HFF-Myc (cell line): ENCODE data around the gene TET2.

Experiments used
- DNase-seq: peaks from one replicate; pipeline ENCODE4 v3.0.0-alpha.2; 2011; ENCODE audit warnings: low read depth; ENCODE audit errors: extremely low read depth
- H3K4me3 ChIP-seq: replicated peaks from 2 replicates; pipeline ENCODE4 v1.5.1; 2011; ENCODE audit warnings: low read depth, mild to moderate bottlenecking, control low read depth, low read length
- TF ChIP-seq, protein P1 (sequence below): IDR thresholded peaks from 2 replicates; pipeline ENCODE4 v1.5.1; 2012; ENCODE audit warnings: mild to moderate bottlenecking, low read depth, low read length, control low read depth; ENCODE audit errors: missing control alignments

Gene TET2

DNA sequence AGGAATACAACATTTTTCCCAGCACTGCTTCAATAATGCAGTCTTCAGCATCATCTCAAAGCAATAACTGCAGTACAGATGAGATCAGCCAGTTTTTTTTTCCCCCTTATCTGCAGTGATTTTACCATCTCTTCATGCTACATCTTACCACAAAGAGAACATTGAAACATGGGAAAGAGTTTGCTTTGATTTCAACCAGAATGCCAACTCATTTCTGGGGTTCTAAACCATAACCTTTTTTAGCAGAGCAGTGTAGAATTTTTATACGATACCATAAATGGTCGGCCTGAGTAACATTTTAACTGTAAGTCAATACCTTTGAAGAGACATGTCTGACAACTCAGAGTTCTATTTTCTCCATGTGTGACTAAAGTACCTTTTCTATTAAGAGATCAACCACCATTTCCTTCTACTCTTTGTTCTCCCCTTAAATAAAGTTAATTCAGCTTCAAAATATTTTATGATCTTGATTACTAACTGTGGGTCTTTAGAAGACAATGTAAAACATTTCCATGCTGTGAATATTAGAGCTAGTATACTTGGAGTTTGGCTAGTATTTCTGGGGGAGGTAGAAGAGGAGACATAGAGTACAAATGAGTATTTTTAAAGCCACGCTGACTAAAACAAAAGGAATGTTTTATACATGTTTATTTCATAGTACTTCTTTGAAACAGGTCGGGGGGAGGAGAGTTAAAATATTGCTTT lies 69.1 kb downstream of the TET2 start:
- DNase-seq = no peak
- H3K4me3 ChIP-seq = no peak overlapping the region
- TF ChIP-seq, protein P1, sequence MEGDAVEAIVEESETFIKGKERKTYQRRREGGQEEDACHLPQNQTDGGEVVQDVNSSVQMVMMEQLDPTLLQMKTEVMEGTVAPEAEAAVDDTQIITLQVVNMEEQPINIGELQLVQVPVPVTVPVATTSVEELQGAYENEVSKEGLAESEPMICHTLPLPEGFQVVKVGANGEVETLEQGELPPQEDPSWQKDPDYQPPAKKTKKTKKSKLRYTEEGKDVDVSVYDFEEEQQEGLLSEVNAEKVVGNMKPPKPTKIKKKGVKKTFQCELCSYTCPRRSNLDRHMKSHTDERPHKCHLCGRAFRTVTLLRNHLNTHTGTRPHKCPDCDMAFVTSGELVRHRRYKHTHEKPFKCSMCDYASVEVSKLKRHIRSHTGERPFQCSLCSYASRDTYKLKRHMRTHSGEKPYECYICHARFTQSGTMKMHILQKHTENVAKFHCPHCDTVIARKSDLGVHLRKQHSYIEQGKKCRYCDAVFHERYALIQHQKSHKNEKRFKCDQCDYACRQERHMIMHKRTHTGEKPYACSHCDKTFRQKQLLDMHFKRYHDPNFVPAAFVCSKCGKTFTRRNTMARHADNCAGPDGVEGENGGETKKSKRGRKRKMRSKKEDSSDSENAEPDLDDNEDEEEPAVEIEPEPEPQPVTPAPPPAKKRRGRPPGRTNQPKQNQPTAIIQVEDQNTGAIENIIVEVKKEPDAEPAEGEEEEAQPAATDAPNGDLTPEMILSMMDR = no peak

DNA sequence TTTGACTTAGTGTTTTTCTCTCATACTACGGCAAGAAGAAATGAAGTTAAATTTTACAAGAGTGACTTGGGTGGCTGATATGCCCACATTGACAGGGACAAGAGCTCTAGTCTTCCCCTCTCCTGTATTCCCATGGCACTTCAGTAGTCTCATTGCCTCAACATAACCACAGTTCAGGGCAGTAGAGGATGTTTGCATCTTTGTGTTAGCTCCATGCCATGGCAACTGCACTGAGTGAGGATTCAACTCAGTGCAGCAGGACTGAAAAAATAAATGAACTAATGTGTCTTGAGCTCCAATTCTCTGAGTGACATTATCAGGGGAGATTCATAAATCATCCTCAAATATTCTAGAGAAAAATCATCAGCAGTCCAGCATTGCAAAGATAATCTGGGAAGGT lies 78.8 kb downstream of the TET2 start:
- no peak overlapping the region for H3K4me3 ChIP-seq
- TF ChIP-seq, protein P1 = no peak
- DNase-seq = no peak

DNA sequence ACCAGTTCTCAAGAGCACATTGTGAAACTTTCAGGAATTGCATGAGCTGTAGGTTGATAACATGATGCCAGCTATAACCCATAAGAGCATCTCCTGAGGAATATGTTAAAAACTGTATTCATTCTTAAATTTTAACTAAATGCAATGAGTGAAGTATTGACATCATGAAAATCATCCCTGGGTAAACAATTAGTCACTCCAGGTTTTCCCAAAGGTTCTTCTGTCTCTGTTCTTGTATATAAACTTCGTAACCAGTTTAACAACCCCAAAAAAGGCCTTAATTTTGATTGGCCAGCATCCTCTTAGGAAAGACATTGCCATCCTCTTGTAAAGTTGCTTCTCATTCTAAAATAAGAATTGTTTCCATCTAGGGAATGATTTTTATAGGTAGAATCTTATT lies 80.4 kb downstream of the TET2 start:
- TF ChIP-seq, protein P1 = no peak
- no peak for DNase-seq
- H3K4me3 ChIP-seq = no peak overlapping the region

DNA sequence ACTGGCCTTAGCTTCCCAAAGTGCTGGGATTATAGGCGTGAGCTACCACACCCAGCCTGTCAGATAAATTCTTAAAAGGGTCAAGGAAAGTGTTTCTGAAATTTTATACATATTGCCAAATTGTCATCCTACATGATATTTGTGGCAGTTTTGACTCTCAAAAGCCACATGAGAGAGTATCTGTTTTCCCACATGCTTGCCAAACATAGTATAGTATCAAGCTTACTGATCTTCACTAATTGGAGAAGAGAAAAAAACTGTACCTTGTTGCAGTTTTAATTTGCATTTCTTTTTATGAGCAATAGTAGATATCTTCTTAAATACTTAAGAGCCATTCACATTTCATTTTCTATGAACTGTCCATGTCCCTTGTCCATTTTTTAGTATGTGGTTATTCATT lies 83.6 kb downstream of the TET2 start:
- H3K4me3 ChIP-seq = no peak overlapping the region
- no peak for DNase-seq
- TF ChIP-seq, protein P1 = no peak

DNA sequence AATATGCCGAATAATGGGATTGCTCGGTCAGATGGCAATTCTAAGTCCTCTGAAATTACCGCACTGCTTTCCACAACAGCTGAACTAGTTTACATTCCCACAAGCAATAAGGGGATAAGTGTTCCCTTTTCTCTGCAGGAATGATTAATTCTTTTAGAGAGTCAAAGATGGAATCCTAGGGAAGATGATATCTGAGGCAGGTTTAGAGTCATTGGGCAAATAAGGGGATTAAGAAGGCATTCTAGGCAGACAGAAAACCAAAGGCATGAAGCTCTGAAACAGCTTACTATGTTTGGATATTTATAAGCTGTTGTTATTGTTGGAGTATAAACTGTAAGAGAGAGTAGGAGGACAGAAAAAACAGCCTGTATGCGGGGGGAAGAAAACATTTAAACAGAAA lies 85.7 kb downstream of the TET2 start:
- H3K4me3 ChIP-seq = no peak overlapping the region
- TF ChIP-seq, protein P1 = no peak

DNA sequence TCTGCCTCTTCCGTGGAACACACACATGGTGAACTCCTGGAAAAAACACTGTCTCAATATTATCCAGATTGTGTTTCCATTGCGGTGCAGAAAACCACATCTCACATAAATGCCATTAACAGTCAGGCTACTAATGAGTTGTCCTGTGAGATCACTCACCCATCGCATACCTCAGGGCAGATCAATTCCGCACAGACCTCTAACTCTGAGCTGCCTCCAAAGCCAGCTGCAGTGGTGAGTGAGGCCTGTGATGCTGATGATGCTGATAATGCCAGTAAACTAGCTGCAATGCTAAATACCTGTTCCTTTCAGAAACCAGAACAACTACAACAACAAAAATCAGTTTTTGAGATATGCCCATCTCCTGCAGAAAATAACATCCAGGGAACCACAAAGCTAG lies 87.9 kb downstream of the TET2 start:
- no peak overlapping the region for H3K4me3 ChIP-seq
- no peak for DNase-seq
- TF ChIP-seq, protein P1 = no peak

More for the DNA sequence above, 85.7 kb downstream of the TET2 start:
- no peak for DNase-seq

DNA sequence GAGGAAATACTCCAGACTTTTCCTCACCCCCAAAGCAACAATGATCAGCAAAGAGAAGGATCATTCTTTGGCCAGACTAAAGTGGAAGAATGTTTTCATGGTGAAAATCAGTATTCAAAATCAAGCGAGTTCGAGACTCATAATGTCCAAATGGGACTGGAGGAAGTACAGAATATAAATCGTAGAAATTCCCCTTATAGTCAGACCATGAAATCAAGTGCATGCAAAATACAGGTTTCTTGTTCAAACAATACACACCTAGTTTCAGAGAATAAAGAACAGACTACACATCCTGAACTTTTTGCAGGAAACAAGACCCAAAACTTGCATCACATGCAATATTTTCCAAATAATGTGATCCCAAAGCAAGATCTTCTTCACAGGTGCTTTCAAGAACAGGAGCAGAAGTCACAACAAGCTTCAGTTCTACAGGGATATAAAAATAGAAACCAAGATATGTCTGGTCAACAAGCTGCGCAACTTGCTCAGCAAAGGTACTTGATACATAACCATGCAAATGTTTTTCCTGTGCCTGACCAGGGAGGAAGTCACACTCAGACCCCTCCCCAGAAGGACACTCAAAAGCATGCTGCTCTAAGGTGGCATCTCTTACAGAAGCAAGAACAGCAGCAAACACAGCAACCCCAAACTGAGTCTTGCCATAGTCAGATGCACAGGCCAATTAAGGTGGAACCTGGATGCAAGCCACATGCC lies 89.7 kb downstream of the TET2 start:
- TF ChIP-seq, protein P1 = no peak
- no peak for DNase-seq
- H3K4me3 ChIP-seq = no peak overlapping the region
